Peyer's patch (tissue), 4 donors: ENCODE results near the gene ZNF835. TPM values are rescaled to one million over a fixed set of nuclear protein-coding genes. Genes with fewer than 3 reads are reported as not detected.

Experiments used
- DNase-seq, 3 donors: peaks; one replicate each; pipeline ENCODE4 v3.0.0-alpha.2; 2017 to 2019
- H3K27ac ChIP-seq, 4 donors: fragments of 200-600 bp; sonication (generic); one replicate each; pipeline ENCODE4 v1.5.1; 2016 to 2019
- H3K27me3 ChIP-seq, 2 donors: fragments of 200-600 bp; sonication (generic); one replicate each; pipeline ENCODE4 v1.5.1; 2019
- H3K36me3 ChIP-seq, 3 donors: fragments of 200-600 bp; sonication (generic); one replicate each; pipeline ENCODE4 v1.5.1; 2016 to 2019
- H3K4me1 ChIP-seq, 4 donors: fragments of 200-600 bp; sonication (generic); one replicate each; pipeline ENCODE4 v1.5.1; 2016 to 2019
- H3K4me3 ChIP-seq, 4 donors: fragments of 200-600 bp; sonication (generic); 1 replicate in 3 of 4; 2 replicates in 1 of 4; pipeline ENCODE4 v1.5.1; 2016 to 2019; ENCODE audit warnings: mild to moderate bottlenecking in 1 of 4
- H3K9me3 ChIP-seq, 4 donors: fragments of 200-600 bp; sonication (generic); one replicate each; pipeline ENCODE4 v1.5.1; 2016 to 2019; ENCODE audit warnings: mild to moderate bottlenecking in 1 of 4
- POLR2A ChIP-seq, 2 donors: fragments of 450-650 bp; IDR thresholded peaks; one replicate each; pipeline ENCODE4 v1.5.1; 2017; ENCODE audit warnings: antibody characterized with exemption in 2 of 2, mild to moderate bottlenecking in 2 of 2, moderate library complexity in 2 of 2
- total RNA-seq, 4 donors: library from RNA; depleted of rRNA; stranded (reverse); fragments of >200 nt; gene quantifications; one replicate each; pipeline ENCODE4 v1.1.0, GENCODE V29; 2016
- TF ChIP-seq, protein P1 (sequence below), 6 experiments: fragments of 450-650 bp in 4 of 6; fragments of 200-600 bp in 2 of 6; sonication (generic) in 1 of 6; IDR thresholded peaks; one replicate each; pipeline ENCODE4 v1.5.1; 2017 to 2019; ENCODE audit warnings: antibody characterized with exemption in 6 of 6, mild to moderate bottlenecking in 3 of 6, moderate library complexity in 1 of 6

ZNF835 gene
- total RNA-seq, 4 donors from 2014 or later: 0.94 to 1.7 (median 1.2) TPM

DNA sequence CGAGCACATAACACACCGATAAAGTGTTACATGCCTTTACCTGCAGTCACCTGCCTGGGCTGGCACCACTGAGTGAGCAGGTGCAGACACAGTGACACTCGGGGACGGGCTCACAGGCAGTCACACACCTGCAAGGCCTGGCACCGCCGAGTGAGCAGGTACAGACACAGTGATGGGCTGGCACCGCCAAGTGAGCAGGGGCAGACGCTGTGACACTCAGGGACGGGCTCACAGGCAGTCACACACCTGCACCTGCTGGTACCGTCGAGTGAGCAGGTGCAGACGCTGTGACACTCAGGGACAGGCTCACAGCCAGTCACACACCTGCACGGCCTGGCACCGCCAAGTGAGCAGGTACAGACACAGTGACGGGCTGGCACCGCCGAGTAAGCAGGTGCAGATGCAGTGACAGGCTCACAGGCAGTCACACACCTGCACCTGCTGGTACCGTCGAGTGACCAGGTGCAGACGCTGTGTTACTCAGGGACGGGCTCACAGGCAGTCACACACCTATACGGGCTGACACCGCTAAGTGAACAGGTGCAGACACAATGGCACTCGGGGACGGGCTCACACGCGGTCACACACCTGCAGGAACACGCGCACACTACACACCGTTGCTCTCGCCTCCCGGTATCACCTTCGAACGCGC is 470 bp downstream of the ZNF835 start:
- Histone ChIP-seq H3K36me3 (no peaks in the 10 kb centered on the region), H3K9me3 (peaks cover 0 to 7% (median 2%) of the 10 kb centered on the region in 4 donors), H3K27ac (peak overlapping the region in 2 of 4 donors; percentile 35 to 57), H3K27me3 (no peaks in the 10 kb centered on the region), H3K4me3 (peak overlapping the region; percentile 33 to 63 (median 56)), H3K4me1 (peaks cover 0 to 10% (median 5%) of the 10 kb centered on the region in 4 donors)
- no peak for TF ChIP-seq POLR2A (IDR thresholded peaks at IDR 0.05)
- TF ChIP-seq, protein P1, sequence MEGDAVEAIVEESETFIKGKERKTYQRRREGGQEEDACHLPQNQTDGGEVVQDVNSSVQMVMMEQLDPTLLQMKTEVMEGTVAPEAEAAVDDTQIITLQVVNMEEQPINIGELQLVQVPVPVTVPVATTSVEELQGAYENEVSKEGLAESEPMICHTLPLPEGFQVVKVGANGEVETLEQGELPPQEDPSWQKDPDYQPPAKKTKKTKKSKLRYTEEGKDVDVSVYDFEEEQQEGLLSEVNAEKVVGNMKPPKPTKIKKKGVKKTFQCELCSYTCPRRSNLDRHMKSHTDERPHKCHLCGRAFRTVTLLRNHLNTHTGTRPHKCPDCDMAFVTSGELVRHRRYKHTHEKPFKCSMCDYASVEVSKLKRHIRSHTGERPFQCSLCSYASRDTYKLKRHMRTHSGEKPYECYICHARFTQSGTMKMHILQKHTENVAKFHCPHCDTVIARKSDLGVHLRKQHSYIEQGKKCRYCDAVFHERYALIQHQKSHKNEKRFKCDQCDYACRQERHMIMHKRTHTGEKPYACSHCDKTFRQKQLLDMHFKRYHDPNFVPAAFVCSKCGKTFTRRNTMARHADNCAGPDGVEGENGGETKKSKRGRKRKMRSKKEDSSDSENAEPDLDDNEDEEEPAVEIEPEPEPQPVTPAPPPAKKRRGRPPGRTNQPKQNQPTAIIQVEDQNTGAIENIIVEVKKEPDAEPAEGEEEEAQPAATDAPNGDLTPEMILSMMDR (IDR thresholded peaks at IDR 0.05): no peak
- no peak for DNase-seq

DNA sequence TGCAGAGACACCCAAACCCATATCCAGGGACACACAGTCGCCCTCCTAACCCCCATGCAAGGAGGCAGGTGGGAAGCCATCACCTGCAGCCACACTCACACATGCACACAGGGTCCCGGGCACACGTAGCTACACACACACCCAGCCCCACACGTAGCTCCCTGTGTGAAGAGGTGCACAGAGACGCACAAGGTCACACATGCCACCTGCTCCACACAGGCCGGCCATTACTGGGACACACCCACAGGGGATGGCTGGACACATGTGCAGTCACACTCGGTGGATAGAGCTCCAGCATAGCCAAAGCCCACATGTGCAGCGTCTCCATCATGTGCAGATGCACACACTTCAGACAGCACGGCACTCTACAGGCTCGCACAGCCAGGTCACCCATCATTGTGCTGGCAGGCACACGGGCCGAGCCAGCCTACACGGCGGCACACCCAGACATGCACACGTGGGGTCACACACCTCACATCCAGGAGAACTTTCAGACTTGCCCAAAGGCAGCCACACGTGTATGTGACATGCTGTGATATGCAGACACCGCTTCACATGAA is 1.1 kb downstream of the ZNF835 start:
- Histone ChIP-seq H3K9me3 (peaks cover 0 to 7% (median 2%) of the 10 kb centered on the region in 4 donors), H3K4me3 (peak overlapping the region in 3 of 4 donors; percentile 54 to 63 (median 59)), H3K36me3 (no peaks in the 10 kb centered on the region), H3K27ac (no peak overlapping the region), H3K4me1 (peaks cover 0 to 10% (median 5%) of the 10 kb centered on the region in 4 donors), H3K27me3 (no peaks in the 10 kb centered on the region)
- DNase-seq: no peak
- TF ChIP-seq, protein P1 (IDR thresholded peaks at IDR 0.05): no peak
- TF ChIP-seq POLR2A (IDR thresholded peaks at IDR 0.05): no peak

DNA sequence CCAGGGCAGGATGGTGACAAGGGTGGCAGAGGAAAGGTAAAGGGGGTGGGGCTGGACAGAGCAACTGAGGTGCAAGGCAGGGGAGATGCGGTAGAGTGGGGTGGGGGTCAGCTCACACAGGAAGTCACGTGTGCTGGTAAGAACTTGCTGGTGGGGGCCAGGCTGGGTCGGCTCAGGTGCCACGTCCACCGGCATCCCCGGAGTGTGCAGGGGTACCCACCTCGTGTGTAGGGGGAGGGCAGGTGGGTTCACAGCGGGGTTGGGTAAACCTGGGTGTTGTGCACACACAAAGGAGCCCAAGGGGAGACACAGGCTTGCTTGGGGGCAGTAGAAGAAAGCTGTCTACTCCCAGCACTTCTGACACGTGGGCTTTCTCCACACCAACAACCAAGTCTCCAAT is 2.9 kb downstream of the ZNF835 start:
- H3K36me3 ChIP-seq: no peaks in the 10 kb centered on the region
- H3K4me3 ChIP-seq: no peak overlapping the region
- no peak overlapping the region for H3K27ac ChIP-seq
- peaks cover 0 to 15% (median 3%) of the 10 kb centered on the region in 4 donors for H3K9me3 ChIP-seq
- DNase-seq: no peak
- peaks cover 0 to 10% (median 5%) of the 10 kb centered on the region in 4 donors for H3K4me1 ChIP-seq
- no peaks in the 10 kb centered on the region for H3K27me3 ChIP-seq
- TF ChIP-seq, protein P1 (IDR thresholded peaks at IDR 0.05): no peak
- no peak for TF ChIP-seq POLR2A (IDR thresholded peaks at IDR 0.05)

DNA sequence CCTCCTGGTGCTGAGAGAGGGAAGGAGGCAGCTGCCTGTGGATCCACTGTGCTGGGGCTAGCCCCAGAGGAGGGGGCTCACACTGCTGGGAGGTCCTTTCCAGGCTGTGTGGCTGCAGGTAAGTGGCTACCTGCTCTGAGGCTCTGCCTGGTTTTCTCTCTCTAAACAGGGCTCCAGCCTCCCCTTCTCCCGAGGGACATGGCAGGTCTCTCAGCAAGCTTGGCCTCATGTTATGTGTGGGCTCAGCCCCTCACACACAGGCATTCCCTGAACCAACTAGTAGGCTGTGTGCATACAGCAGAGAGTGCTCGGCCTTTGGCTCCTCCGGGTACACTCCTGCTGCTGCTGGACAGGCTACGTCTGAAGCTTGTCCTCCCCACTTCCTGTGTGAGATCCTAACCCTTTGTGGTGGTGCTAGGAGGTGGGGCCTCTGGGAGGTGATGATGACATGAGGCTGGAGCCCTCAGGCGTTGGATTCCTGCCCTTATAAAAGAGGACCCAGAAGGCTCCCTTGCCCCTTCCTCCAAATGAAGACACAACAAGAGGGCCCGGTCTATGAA is 4.2 kb downstream of the ZNF835 start:
- Histone ChIP-seq H3K27me3 (no peaks in the 10 kb centered on the region), H3K4me1 (peaks cover 0 to 10% (median 5%) of the 10 kb centered on the region in 4 donors), H3K27ac (no peak overlapping the region), H3K36me3 (no peaks in the 10 kb centered on the region), H3K9me3 (peaks cover 0 to 21% (median 4%) of the 10 kb centered on the region in 4 donors), H3K4me3 (no peak overlapping the region)
- no peak for DNase-seq
- TF ChIP-seq, protein P1 (IDR thresholded peaks at IDR 0.05): no peak
- TF ChIP-seq POLR2A (IDR thresholded peaks at IDR 0.05): no peak

DNA sequence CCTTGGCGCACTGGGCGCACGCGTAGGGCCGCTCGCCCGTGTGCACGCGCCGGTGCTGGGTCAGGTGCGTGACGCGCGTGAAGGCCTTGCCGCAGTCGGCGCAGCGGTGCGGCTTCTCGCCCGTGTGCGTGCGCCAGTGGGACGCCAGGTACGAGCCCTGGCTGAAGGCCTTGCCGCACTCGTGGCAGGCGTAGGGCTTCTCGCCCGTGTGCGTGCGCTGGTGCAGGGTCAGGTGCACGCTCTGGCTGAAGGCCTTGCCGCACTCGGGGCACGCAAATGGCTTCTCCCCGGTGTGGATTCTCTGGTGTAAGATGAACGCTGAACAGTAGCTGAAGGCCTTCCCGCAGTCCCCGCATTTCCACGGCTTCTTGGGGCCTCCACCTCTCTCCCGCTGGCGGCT is 7.0 kb downstream of the ZNF835 start:
- peaks cover 0 to 35% (median 4%) of the 10 kb centered on the region in 4 donors for H3K9me3 ChIP-seq
- no peaks in the 10 kb centered on the region for H3K4me1 ChIP-seq
- no peaks in the 10 kb centered on the region for H3K36me3 ChIP-seq
- TF ChIP-seq, protein P1 (IDR thresholded peaks at IDR 0.05): no peak
- no peak for TF ChIP-seq POLR2A (IDR thresholded peaks at IDR 0.05)
- no peaks in the 10 kb centered on the region for H3K27me3 ChIP-seq
- no peak overlapping the region for H3K27ac ChIP-seq
- H3K4me3 ChIP-seq: no peak overlapping the region
- DNase-seq: no peak
